Vagina (tissue), 2 donors: ENCODE results near the gene WASF3.

Source experiments
- POLR2A ChIP-seq, 2 donors: fragments of 450-650 bp; IDR thresholded peaks; one replicate each; pipeline ENCODE4 v1.6.1; 2017; ENCODE audit warnings: antibody characterized with exemption in 2 of 2, mild to moderate bottlenecking in 2 of 2, moderate library complexity in 2 of 2
- TF ChIP-seq, protein P1 (sequence below), 3 experiments: fragments of 450-650 bp in 2 of 3; fragments of 200-600 bp in 1 of 3; sonication (generic) in 1 of 3; IDR thresholded peaks; one replicate each; pipeline ENCODE4 v1.5.1; 2017 to 2019; ENCODE audit warnings: antibody characterized with exemption in 3 of 3, mild to moderate bottlenecking in 2 of 3, moderate library complexity in 2 of 3

DNA sequence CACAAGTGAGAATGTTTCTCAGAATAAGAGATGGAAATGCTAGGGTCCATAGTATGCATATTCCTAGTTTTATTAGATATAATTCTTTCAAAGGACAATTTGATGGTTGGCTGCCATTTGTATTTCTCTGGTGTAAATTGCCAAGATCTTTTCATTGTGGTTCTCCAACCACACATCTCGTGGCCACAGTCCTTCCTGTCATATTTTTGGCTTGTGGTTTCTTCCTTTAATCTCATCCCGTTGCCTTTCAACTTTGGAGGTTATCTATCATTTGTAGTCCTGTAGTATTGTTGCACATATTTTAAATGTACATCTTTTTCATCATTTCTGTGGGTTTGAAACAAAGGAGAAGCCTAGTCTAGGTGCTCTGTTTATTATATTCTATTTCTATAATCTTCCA is 61.2 kb downstream of the WASF3 start:
- no peak for TF ChIP-seq POLR2A (IDR thresholded peaks at IDR 0.05)
- TF ChIP-seq, protein P1, sequence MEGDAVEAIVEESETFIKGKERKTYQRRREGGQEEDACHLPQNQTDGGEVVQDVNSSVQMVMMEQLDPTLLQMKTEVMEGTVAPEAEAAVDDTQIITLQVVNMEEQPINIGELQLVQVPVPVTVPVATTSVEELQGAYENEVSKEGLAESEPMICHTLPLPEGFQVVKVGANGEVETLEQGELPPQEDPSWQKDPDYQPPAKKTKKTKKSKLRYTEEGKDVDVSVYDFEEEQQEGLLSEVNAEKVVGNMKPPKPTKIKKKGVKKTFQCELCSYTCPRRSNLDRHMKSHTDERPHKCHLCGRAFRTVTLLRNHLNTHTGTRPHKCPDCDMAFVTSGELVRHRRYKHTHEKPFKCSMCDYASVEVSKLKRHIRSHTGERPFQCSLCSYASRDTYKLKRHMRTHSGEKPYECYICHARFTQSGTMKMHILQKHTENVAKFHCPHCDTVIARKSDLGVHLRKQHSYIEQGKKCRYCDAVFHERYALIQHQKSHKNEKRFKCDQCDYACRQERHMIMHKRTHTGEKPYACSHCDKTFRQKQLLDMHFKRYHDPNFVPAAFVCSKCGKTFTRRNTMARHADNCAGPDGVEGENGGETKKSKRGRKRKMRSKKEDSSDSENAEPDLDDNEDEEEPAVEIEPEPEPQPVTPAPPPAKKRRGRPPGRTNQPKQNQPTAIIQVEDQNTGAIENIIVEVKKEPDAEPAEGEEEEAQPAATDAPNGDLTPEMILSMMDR (IDR thresholded peaks at IDR 0.05), result no peak
